HepG2 (cell line): Measurements from ENCODE around the gene NME8. TPM values are rescaled to one million over a fixed set of nuclear protein-coding genes. Genes with fewer than 3 reads are reported as not detected.

Source experiments
- ATAC-seq: fragments of 200-7000 bp; cut with Tn5 transposase; 3 replicates; pipeline ENCODE4 v1.9.1; 2020; ENCODE audit warnings: mild to moderate bottlenecking, moderate library complexity
- BruUV-seq: library from RNA; stranded (reverse); fragments of 400-500 nt; replicated peaks from 2 replicates; lab custom pipeline; 2021; lab: Mats Ljungman, UMichigan
- CTCF ChIA-PET: fragments of 300-600 bp; formaldehyde crosslinking; extraction: SDS; loops from one replicate; lab custom pipeline; 2021; ENCODE audit warnings: low total read pairs, inconsistent platforms, low intra/inter-chr PET ratio; lab: Yijun Ruan, JAX
- POLR2A ChIA-PET: fragments of 350-600 bp; sonication (Branson Sonifier 250); formaldehyde crosslinking; loops from one replicate; lab custom pipeline; 2020; ENCODE audit warnings: antibody characterized with exemption, inconsistent platforms; lab: Yijun Ruan, JAX
- DNase-seq: peaks from one replicate; pipeline ENCODE4 v3.0.0-alpha.2; 2015; ENCODE audit warnings: low spot score
- FAIRE-seq: peaks from 3 replicates; lab custom pipeline; 2011; peaks lifted over from hg19 to GRCh38; lab: Jason Lieb, UNC
- H2AFZ ChIP-seq: one replicate; pipeline ENCODE4 v1.6.1; 2011; ENCODE audit warnings: low read length, inconsistent platforms
- H3K27ac ChIP-seq: fragments of 300-600 bp; 3 replicates; pipeline ENCODE4 v1.8.0; 2011; ENCODE audit warnings: mixed run types, mild to moderate bottlenecking, mixed read lengths, low read length, inconsistent platforms; ENCODE audit not compliant: insufficient read depth; ENCODE audit errors: extremely low read length
- H3K27me3 ChIP-seq, 2 experiments: fragments of 200-600 bp in 1 of 2; 2 replicates in 1 of 2; 3 replicates in 1 of 2; pipeline versions ENCODE4 v1.6.0 to v1.8.0; 2011; ENCODE audit warnings: low read length in 2 of 2, mild to moderate bottlenecking in 2 of 2, moderate library complexity in 2 of 2, inconsistent platforms in 1 of 2; ENCODE audit not compliant: insufficient read depth in 2 of 2, control insufficient read depth in 1 of 2
- H3K36me3 ChIP-seq, 2 experiments: fragments of 200-600 bp in 1 of 2; replicated peaks in 1 of 2; 2 replicates in 1 of 2; 3 replicates in 1 of 2; pipeline versions ENCODE4 v1.5.1 to v1.8.0; 2011; ENCODE audit warnings: low read length in 2 of 2, inconsistent platforms in 1 of 2; ENCODE audit not compliant: insufficient read depth in 2 of 2, control insufficient read depth in 1 of 2
- H3K4me1 ChIP-seq: 2 replicates; pipeline ENCODE4 v1.5.1; 2012; ENCODE audit warnings: low read length, inconsistent platforms; ENCODE audit not compliant: insufficient read depth
- H3K4me2 ChIP-seq: 2 replicates; pipeline ENCODE4 v1.6.0; 2011; ENCODE audit warnings: low read depth, low read length, inconsistent platforms
- H3K4me3 ChIP-seq, 3 experiments: fragments of 200-600 bp in 1 of 3; sonication (generic), shearing (Covaris generic) in 1 of 3; replicated peaks in 1 of 3; 2 replicates each; pipeline ENCODE4 v1.5.1; 2011 to 2016; ENCODE audit warnings: low read length in 3 of 3, inconsistent platforms in 2 of 3, low read depth in 2 of 3, mild to moderate bottlenecking in 2 of 3, control low read depth in 1 of 3, mixed read lengths in 1 of 3; ENCODE audit not compliant: insufficient read depth in 1 of 3
- H3K79me2 ChIP-seq: one replicate; pipeline ENCODE4 v1.6.1; 2011; ENCODE audit warnings: low read length, inconsistent platforms; ENCODE audit not compliant: insufficient read depth
- H3K9ac ChIP-seq: 2 replicates; pipeline ENCODE4 v1.6.0; 2011; ENCODE audit warnings: mild to moderate bottlenecking, low read depth, low read length, inconsistent platforms; ENCODE audit not compliant: insufficient read depth
- H3K9me3 ChIP-seq: 2 replicates; pipeline ENCODE4 v1.5.1; 2012; ENCODE audit warnings: mild to moderate bottlenecking, low read length
- H4K20me1 ChIP-seq: 2 replicates; pipeline ENCODE4 v1.6.0; 2011; ENCODE audit warnings: inconsistent platforms, mild to moderate bottlenecking, low read length, moderate library complexity; ENCODE audit not compliant: insufficient read depth
- PHF8 ChIP-seq: sonication (generic); formaldehyde crosslinking; IDR thresholded peaks from 2 replicates; pipeline ENCODE4 v1.5.0; 2020; ENCODE audit warnings: missing genetic modification reagents
- YEATS4 ChIP-seq: sonication (generic); formaldehyde crosslinking; IDR thresholded peaks from 2 replicates; pipeline ENCODE4 v1.4.0; 2020; ENCODE audit warnings: missing genetic modification reagents, borderline replicate concordance
- ZNF570 ChIP-seq: sonication (generic); formaldehyde crosslinking; IDR thresholded peaks from 2 replicates; pipeline ENCODE4 v1.4.0; 2020; ENCODE audit warnings: mild to moderate bottlenecking, missing genetic modification reagents, borderline replicate concordance
- ZSCAN29 ChIP-seq: sonication (generic); formaldehyde crosslinking; conservative IDR thresholded peaks from 2 replicates; pipeline ENCODE4 v1.4.0; 2020; ENCODE audit warnings: mild to moderate bottlenecking, missing genetic modification reagents
- WGBS: methylation state at CpG from one replicate; pipeline ENCODE4 v1.1.6; 2017; ENCODE audit warnings: low lambda C conversion rate; 5-methylcytosine and 5-hydroxymethylcytosine counted together
- in situ Hi-C: cut with HindIII; loops from 2 replicates; pipeline ENCODE4 v1.10.0; 2017; ENCODE audit warnings: low pct_unique_long_range_greater_than_20kb; ENCODE audit not compliant: extremely low pct_ligation_motif_present
- intact Hi-C: fragments of 100-400 bp; cut with micrococcal nuclease; formaldehyde crosslinking; loops from one replicate; pipeline ENCODE4 v1.10.0; 2022; ENCODE audit not compliant: unreplicated experiment
- polyA plus RNA-seq, 8 experiments: library from polyadenylated mRNA; depleted of rRNA in 3 of 8; stranded (reverse) in 7 of 8; unstranded in 1 of 8; fragments of >200 nt; fragmentation: Illumina TruSeq in 4 of 8; extraction: Trizol in 4 of 8; gene quantifications; 2 replicates each; pipeline versions ENCODE4 v1.2.1 to v1.2.3, GENCODE V29; 2011 to 2016; ENCODE audit warnings: low read depth in 4 of 8, missing spikeins in 1 of 8, mixed read lengths in 1 of 8; ENCODE audit not compliant: insufficient read depth in 1 of 8
- total RNA-seq, 5 experiments: library from RNA; depleted of rRNA; stranded (reverse); fragments of >200 nt; fragmentation: Illumina TruSeq; extraction: Trizol; gene quantifications; 2 replicates each; pipeline ENCODE4 v1.2.3, GENCODE V29; 2016; ENCODE audit warnings: low read depth in 1 of 5
- TF ChIP-seq, protein P1 (sequence below): sonication (generic); formaldehyde crosslinking; conservative IDR thresholded peaks from 2 replicates; pipeline ENCODE4 v1.8.0; 2022; ENCODE audit warnings: mild to moderate bottlenecking, moderate library complexity, missing genetic modification reagents
- TF ChIP-seq, protein P2 (sequence below): sonication (generic); formaldehyde crosslinking; IDR thresholded peaks from 2 replicates; pipeline ENCODE4 v1.8.1; 2023; ENCODE audit warnings: mild to moderate bottlenecking, moderate library complexity, missing genetic modification reagents
- TF ChIP-seq, protein P3 (sequence below): sonication (generic); formaldehyde crosslinking; IDR thresholded peaks from 2 replicates; pipeline ENCODE4 v1.5.1; 2020; ENCODE audit warnings: missing genetic modification reagents, mild to moderate bottlenecking, borderline replicate concordance

Gene NME8
- total and polyA plus RNA-seq, 2 of the 13 experiments (the other 11 are each of a cell fraction or from before 2014, with no cell fraction given): not detected

DNA sequence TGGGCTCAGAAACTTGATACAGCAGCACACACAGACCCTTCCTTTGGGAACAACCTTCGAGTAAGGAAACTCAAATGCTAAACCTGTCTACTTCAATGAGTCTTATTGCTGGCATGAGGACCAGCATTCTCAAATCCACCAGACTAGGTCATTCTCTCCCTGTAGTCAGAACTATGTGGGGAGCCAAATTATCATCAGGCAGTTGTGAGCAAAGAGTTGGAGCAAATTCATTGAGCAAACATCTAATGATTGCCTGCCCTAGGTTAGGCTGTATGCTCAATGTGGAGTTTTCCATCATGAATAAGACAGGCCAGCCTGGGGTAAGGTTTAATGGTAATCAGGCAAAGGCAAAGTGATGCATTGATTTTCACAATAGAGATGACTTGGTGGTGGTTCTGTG is 75.6 kb downstream of the NME8 start (continued):
- TF ChIP-seq, protein P1, sequence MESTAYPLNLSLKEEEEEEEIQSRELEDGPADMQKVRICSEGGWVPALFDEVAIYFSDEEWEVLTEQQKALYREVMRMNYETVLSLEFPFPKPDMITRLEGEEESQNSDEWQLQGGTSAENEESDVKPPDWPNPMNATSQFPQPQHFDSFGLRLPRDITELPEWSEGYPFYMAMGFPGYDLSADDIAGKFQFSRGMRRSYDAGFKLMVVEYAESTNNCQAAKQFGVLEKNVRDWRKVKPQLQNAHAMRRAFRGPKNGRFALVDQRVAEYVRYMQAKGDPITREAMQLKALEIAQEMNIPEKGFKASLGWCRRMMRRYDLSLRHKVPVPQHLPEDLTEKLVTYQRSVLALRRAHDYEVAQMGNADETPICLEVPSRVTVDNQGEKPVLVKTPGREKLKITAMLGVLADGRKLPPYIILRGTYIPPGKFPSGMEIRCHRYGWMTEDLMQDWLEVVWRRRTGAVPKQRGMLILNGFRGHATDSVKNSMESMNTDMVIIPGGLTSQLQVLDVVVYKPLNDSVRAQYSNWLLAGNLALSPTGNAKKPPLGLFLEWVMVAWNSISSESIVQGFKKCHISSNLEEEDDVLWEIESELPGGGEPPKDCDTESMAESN (CRISPR knock-in tag): no peak
- TF ChIP-seq, all 625 proteins: peak for 0

- peaks cover 74% of the 10 kb centered on the region for H3K79me2 ChIP-seq
- CTCF ChIA-PET: no interaction called here
- FAIRE-seq (no peak), DNase-seq (no peak), ATAC-seq (no peak)
- no TSS peak for BruUV-seq
- H3K27ac ChIP-seq: no peak overlapping the region
- POLR2A ChIA-PET: interaction anchor here (0.8 kb wide), 1 partner anchor 18 kb away, joined by 3 read pairs; no protein-coding TSS in a partner anchor
- in situ Hi-C loops (loop anchor here (25.0 kb wide), 1 partner anchor 413 kb away; no protein-coding TSS in a partner anchor), intact Hi-C loops (loop anchor here (5.0 kb wide), 1 partner anchor 1862 kb away; no protein-coding TSS in a partner anchor)
- peaks cover 3 to 7% of the 10 kb centered on the region in 2 experiments; a peak in 4 of 5 replicates for H3K36me3 ChIP-seq
- H3K27me3 ChIP-seq: no peaks in the 10 kb centered on the region
- H3K4me2 ChIP-seq: no peak overlapping the region
- peaks cover 20% of the 10 kb centered on the region for H3K9me3 ChIP-seq
- H3K9ac ChIP-seq: no peak overlapping the region
- H4K20me1 ChIP-seq: peaks cover 4% of the 10 kb centered on the region; the same call in 1 of the 2 replicates
- no peak overlapping the region for H2AFZ ChIP-seq
- H3K4me1 ChIP-seq: peaks cover 67% of the 10 kb centered on the region
- TF ChIP-seq PHF8 (CRISPR knock-in tag) (no peak), ZSCAN29 (CRISPR knock-in tag) (no peak), YEATS4 (CRISPR knock-in tag) (no peak), ZNF570 (no peak)
- TF ChIP-seq, protein P2, sequence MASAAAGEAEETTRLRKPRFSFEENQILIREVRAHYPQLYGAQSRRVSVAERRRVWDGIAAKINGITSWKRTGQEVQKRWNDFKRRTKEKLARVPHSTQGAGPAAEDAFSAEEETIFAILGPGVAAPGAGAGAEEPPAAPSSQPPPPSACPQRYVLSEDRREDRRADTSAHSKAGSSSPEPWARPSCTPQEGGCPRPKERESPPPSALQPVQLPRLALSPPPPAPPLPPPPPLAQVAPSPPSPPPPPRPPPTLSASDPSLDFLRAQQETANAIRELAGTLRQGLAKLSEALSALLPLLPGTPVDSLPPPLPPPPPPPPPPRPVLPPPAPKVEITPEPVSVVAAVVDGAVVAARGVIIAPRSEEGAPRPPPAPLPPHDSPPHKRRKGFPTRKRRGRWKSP: no peak
- TF ChIP-seq, protein P3, sequence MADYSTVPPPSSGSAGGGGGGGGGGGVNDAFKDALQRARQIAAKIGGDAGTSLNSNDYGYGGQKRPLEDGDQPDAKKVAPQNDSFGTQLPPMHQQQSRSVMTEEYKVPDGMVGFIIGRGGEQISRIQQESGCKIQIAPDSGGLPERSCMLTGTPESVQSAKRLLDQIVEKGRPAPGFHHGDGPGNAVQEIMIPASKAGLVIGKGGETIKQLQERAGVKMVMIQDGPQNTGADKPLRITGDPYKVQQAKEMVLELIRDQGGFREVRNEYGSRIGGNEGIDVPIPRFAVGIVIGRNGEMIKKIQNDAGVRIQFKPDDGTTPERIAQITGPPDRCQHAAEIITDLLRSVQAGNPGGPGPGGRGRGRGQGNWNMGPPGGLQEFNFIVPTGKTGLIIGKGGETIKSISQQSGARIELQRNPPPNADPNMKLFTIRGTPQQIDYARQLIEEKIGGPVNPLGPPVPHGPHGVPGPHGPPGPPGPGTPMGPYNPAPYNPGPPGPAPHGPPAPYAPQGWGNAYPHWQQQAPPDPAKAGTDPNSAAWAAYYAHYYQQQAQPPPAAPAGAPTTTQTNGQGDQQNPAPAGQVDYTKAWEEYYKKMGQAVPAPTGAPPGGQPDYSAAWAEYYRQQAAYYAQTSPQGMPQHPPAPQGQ (CRISPR knock-in tag): no peak
- 96% methylated on average over 3 of the region's 3 CpGs for WGBS
- H3K4me3 ChIP-seq: no peak overlapping the region
Measured at GRCh38 chr7:37924491-37925041, 76.2 kb downstream of the NME8 start.
